PC-9 (cell line): Measurements from ENCODE around the gene NALCN.

Experiments used
- EZH2 ChIP-seq: fragments of 200-600 bp; sonication (generic); IDR thresholded peaks from 2 replicates; pipeline ENCODE4 v1.8.0; 2017; ENCODE audit warnings: antibody characterized with exemption, low read depth
- TF ChIP-seq, protein P1 (sequence below): fragments of 200-600 bp; sonication (generic); conservative IDR thresholded peaks from 2 replicates; pipeline ENCODE4 v1.6.1; 2017; ENCODE audit warnings: mixed run types, antibody characterized with exemption, mild to moderate bottlenecking, moderate library complexity

GRCh38 chr13:101415358-101416174 lies 742 bp downstream of the NALCN start:
- TF ChIP-seq, protein P1, sequence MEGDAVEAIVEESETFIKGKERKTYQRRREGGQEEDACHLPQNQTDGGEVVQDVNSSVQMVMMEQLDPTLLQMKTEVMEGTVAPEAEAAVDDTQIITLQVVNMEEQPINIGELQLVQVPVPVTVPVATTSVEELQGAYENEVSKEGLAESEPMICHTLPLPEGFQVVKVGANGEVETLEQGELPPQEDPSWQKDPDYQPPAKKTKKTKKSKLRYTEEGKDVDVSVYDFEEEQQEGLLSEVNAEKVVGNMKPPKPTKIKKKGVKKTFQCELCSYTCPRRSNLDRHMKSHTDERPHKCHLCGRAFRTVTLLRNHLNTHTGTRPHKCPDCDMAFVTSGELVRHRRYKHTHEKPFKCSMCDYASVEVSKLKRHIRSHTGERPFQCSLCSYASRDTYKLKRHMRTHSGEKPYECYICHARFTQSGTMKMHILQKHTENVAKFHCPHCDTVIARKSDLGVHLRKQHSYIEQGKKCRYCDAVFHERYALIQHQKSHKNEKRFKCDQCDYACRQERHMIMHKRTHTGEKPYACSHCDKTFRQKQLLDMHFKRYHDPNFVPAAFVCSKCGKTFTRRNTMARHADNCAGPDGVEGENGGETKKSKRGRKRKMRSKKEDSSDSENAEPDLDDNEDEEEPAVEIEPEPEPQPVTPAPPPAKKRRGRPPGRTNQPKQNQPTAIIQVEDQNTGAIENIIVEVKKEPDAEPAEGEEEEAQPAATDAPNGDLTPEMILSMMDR = no peak
- no peak for TF ChIP-seq EZH2
